ENCODE data around the gene DYRK1A.

- TF ChIP-seq, protein P1, sequence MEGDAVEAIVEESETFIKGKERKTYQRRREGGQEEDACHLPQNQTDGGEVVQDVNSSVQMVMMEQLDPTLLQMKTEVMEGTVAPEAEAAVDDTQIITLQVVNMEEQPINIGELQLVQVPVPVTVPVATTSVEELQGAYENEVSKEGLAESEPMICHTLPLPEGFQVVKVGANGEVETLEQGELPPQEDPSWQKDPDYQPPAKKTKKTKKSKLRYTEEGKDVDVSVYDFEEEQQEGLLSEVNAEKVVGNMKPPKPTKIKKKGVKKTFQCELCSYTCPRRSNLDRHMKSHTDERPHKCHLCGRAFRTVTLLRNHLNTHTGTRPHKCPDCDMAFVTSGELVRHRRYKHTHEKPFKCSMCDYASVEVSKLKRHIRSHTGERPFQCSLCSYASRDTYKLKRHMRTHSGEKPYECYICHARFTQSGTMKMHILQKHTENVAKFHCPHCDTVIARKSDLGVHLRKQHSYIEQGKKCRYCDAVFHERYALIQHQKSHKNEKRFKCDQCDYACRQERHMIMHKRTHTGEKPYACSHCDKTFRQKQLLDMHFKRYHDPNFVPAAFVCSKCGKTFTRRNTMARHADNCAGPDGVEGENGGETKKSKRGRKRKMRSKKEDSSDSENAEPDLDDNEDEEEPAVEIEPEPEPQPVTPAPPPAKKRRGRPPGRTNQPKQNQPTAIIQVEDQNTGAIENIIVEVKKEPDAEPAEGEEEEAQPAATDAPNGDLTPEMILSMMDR (conservative IDR thresholded peaks at IDR 0.05; ENCODE audit: low read depth, low read length) = no peak
- no peak for TF ChIP-seq EZH2 (IDR thresholded peaks at IDR 0.05; ENCODE audit: low read length, unreplicated experiment)
Observed at GRCh38 chr21:37514038-37514667, 147.6 kb downstream of the DYRK1A start.
